Putamen (tissue), 1 donor: ENCODE data around the gene INO80E.

ENCODE experiments used
- DNase-seq: peaks from one replicate; pipeline ENCODE4 v3.0.0-alpha.2; 2016; ENCODE audit warnings: low spot score

INO80E gene

DNA sequence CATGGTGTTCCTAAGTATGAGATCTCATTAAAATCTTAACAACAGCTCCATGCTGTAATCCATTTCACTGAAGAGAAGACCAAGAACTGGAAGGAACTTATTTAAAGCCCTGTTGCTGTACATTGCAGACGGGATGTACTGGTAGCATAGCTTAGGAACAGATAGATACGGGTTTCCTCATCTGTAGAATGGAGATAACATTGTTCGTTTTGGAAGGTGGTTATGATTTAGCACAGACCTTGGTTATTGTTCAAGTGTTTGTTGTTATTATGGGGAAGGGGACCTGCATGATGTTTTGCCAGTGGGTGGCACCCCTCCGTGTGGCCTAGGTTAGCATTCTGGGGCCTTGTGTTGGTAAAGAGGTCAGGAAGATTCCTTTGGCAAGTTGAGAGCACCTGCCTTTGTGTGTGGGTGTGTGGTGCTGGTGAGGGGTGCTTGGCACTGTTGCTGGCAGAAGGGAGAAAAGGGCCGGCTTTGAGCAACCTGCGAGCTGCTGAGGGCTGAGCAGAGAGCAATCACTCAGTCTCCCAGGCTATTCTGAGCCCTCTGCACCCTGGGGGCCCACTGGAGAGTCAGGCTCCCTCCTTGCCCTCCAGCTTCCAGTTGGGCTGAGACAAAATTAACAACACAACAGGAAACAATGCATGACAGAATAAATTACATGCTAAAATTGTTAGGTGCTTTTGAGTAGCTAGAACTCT, 20.1 kb upstream of the INO80E start:
- no peak for DNase-seq

DNA sequence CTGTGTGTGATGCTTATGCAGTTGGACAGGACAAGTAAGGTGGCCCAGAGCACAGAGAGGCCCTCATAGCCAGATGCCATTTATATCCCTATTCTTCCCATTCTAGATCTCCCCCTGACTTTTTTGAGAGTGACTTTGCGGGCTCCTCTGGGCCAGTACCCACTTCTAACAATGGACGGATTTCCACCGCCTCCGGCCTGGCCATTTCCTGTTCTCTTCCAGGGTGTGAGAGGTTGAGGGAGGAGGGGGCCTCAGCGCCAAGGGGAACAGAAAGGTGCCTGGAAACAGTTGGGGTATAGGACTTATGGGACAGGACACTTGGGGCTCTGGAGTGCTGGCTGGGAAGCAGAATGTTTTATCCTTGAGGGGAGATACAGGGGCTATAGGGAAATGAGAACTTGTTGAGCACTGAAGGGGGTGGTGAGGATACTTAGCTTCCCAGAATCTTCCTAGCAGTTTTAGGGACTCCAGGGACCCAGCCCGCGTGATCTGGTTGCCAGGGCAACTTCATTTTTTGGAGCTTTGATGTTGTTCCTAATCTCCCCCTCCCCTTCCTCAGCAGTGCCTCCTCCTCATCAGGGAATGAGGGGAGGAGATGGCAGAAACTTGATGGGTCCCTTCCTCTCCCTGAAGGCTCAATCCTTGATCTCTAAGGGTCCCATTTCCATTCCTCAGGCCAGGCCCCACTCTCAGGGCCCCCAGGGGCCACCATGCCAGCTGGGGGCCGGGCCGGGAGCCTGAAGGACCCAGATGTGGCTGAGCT, 18.8 kb upstream of the INO80E start:
- DNase-seq, result no peak

DNA sequence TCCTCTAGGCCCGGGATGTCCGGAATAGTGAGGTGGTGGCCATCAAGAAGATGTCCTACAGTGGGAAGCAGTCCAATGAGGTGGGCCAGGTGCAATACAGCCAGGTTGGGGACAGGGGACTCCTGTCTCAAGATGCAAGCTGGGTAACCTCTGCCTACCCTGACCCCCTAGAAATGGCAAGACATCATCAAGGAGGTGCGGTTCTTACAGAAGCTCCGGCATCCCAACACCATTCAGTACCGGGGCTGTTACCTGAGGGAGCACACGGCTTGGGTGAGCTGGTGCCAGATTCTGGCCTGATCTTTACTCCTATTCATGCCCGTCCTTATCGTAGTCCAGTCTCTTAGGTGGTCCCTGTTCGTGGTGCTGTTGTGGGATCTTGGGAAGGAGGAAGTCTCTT, 18.0 kb upstream of the INO80E start:
- no peak for DNase-seq

DNA sequence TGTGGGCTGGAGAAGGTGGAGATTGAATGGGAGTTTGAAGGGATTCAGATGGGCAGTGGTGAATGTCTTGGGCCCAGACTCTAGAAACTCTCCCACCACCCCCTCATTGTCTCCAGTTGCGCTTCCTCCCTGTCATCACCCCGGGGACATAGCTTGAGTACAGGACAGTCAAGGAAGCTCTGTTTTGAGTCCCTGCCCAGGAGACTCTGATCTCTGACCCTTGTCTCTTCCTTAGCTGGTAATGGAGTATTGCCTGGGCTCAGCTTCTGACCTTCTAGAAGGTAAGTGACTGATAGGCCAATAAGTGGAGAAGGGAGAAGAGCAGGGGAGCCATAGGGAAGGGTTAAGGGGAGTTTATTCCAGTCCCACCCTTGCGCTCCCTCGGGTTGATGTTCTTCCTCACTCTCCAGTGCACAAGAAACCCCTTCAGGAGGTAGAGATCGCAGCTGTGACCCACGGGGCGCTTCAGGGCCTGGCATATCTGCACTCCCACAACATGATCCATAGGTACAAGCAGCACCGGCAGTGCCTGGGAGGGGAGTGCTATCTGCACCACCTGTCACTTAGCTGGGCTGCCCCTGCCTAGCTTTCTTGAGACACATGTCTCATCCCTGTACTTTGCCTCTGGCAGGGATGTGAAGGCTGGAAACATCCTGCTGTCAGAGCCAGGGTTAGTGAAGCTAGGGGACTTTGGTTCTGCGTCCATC, 17.3 kb upstream of the INO80E start:
- DNase-seq, result no peak

DNA sequence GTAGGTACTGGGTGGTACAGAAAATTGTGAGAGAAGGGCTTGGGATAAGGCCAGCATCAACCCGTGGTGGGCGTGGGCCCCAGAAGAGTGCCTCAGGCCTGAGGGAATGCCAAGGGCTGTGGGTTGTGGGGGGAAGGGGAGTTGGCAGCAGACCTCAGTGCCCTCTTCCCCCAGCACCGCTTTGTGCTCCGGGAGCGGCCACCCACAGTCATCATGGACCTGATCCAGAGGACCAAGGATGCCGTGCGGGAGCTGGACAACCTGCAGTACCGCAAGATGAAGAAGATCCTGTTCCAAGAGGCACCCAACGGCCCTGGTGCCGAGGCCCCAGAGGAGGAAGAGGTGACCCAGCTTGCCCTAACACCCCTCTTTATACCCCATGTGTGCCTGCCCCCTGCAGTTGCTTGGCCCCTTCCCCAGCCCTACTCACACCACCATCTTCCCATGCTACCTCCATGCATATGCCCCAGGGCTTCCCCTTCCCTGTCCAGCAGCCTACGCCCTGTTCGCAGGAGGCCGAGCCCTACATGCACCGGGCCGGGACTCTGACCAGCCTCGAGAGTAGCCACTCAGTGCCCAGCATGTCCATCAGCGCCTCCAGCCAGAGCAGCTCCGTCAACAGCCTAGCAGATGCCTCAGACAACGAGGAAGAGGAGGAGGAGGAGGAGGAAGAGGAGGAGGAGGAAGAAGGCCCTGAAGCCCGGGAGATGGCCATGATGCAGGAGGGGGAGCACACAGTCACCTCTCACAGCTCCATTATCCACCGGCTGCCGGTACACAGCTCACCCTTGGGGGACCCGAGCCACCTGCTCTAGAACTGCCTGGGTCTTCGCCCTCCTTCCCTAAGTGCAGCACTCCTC, 13.3 kb upstream of the INO80E start:
- no peak for DNase-seq

DNA sequence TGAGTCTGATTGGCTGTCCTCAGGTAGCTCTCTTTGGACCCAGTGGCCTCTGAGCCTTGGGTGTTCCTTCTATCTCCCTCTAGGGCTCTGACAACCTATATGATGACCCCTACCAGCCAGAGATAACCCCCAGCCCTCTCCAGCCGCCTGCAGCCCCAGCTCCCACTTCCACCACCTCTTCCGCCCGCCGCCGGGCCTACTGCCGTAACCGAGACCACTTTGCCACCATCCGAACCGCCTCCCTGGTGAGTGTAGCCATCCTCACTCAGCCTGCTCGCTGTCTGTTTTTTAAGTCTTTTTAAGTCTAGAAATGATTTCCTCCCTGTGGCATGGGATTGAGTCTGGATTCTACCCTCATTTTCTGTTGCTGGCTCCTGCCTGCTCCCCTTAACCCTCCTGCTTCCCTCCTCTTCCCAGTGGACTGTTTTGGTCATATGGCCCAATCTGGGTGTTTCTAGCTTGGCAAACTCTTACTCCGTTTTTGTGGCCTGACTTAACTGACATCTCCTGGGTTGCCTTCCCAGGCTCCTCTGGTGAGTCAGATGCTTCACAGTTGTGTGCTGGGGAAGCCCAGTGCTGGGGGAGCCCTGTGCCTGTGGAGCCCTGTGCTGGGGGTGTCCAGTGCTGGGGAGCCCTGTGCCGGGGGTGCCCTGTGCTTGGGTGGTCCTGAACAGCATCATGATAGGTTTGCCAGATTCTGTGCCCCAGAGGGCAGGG, 12.5 kb upstream of the INO80E start:
- DNase-seq, result no peak

DNA sequence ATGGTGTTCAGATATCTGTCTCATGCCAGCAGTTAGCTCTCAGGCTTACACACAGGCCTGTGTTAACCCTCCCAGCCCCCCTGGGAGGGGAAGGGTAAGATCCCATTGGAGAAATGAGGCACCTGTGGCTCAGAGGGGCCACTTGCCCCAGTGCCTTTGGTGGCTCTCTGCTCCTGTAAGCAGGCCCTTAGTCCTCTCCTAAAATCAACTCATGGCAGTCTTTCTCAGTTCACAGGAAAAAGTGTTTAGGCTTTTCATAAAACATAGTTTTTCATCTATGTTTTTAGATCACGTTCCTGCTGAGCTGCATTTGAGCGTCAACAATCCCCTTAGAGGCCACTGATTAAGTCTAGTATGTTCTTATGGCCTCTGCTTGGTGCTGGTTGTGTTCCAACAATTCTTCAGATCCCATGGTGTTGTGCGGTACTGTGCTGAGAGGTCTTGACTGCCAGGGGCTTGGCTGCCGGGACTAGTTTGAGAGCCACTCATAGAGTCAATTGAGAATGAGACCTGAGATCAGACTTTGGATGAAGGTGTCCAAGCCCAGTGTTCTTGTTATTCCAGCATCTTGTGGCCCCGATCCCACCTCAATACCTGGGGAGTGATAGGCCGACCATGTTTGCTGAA, 11.8 kb upstream of the INO80E start:
- no peak for DNase-seq

DNA sequence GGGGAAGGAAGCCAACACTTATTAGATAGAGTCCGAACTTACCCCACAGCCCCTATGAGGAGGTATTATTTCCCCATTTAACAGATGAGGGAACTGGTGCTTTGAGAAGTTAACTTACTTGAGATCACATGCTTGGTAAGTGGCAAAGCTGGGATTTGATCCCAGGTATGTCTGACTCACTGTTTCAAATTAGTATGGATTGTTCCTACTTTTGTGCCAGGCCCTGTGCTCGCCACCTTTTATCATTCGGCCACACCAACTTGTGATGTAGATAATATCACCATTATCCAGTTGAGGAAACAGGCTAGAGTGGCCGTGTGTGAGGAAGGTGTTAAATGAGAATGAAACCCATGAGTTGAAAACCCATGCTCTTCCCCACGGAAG, 11.3 kb upstream of the INO80E start:
- DNase-seq, result no peak

DNA sequence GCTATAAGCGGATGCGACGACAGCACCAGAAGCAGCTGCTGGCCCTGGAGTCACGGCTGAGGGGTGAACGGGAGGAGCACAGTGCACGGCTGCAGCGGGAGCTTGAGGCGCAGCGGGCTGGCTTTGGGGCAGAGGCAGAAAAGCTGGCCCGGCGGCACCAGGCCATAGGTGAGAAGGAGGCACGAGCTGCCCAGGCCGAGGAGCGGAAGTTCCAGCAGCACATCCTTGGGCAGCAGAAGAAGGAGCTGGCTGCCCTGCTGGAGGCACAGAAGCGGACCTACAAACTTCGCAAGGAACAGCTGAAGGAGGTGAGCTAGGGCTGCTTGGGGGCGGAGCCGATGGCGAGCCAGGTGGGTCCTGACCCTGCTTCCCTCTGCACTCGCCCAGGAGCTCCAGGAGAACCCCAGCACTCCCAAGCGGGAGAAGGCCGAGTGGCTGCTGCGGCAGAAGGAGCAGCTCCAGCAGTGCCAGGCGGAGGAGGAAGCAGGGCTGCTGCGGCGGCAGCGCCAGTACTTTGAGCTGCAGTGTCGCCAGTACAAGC, 10.7 kb upstream of the INO80E start:
- DNase-seq, result no peak

DNA sequence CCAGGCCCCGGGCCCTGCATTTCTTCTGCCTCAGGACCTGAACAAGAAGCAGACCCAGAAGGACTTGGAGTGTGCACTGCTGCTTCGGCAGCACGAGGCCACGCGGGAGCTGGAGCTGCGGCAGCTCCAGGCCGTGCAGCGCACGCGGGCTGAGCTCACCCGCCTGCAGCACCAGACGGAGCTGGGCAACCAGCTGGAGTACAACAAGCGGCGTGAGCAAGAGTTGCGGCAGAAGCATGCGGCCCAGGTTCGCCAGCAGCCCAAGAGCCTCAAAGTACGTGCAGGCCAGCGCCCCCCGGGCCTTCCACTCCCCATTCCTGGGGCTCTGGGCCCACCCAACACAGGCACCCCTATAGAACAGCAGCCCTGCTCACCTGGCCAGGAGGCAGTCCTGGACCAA, 9.8 kb upstream of the INO80E start:
- DNase-seq, result no peak

DNA sequence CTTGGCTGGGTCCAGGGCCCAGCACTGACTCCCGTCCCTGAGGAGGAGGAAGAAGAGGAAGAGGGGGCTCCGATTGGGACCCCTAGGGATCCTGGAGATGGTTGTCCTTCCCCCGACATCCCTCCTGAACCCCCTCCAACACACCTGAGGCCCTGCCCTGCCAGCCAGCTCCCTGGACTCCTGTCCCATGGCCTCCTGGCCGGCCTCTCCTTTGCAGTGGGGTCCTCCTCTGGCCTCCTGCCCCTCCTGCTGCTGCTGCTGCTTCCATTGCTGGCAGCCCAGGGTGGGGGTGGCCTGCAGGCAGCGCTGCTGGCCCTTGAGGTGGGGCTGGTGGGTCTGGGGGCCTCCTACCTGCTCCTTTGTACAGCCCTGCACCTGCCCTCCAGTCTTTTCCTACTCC, 9.1 kb upstream of the INO80E start:
- DNase-seq, result no peak

DNA sequence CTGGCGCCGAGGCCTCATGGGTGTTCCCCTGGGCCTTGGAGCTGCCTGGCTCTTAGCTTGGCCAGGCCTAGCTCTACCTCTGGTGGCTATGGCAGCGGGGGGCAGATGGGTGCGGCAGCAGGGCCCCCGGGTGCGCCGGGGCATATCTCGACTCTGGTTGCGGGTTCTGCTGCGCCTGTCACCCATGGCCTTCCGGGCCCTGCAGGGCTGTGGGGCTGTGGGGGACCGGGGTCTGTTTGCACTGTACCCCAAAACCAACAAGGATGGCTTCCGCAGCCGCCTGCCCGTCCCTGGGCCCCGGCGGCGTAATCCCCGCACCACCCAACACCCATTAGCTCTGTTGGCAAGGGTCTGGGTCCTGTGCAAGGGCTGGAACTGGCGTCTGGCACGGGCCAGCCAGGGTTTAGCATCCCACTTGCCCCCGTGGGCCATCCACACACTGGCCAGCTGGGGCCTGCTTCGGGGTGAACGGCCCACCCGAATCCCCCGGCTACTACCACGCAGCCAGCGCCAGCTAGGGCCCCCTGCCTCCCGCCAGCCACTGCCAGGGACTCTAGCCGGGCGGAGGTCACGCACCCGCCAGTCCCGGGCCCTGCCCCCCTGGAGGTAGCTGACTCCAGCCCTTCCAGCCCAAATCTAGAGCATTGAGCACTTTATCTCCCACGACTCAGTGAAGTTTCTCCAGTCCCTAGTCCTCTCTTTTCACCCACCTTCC, 8.5 kb upstream of the INO80E start:
- no peak for DNase-seq

DNA sequence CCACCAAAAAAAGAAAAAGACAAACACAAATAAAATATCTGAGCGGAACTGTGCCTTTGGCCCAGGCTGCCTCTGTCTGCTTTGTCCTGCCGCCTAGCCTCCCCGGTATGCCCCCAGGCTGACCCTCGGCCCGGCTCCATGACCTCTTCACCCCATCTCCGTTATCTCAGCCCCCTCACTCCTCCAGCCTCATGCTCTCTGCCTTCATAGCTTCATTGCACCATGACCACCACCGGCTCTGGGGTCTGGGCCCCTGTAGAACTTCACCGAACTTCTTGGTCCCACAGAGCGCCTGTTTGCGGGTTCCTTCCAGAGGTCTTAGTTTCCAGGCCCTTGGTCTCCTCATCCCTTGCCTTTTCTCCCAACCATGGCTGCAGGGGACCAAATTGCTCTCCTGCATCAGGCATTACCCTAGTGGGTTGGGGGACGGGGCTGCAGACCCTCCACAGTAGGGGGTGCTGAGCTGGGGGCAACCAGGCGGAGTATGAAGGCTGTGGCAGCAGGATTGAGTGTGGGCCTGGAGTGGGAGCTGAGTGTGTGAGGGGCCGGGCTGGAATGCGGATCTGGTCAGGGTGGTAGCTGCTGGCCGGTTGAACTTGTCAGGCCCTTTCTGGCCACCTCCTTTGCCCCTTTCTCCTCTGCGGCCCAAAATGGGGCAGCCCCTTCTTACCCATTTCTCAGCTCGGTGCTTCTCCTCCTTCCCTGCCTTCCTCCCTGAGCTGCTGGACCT, 7.5 kb upstream of the INO80E start:
- DNase-seq, result no peak

DNA sequence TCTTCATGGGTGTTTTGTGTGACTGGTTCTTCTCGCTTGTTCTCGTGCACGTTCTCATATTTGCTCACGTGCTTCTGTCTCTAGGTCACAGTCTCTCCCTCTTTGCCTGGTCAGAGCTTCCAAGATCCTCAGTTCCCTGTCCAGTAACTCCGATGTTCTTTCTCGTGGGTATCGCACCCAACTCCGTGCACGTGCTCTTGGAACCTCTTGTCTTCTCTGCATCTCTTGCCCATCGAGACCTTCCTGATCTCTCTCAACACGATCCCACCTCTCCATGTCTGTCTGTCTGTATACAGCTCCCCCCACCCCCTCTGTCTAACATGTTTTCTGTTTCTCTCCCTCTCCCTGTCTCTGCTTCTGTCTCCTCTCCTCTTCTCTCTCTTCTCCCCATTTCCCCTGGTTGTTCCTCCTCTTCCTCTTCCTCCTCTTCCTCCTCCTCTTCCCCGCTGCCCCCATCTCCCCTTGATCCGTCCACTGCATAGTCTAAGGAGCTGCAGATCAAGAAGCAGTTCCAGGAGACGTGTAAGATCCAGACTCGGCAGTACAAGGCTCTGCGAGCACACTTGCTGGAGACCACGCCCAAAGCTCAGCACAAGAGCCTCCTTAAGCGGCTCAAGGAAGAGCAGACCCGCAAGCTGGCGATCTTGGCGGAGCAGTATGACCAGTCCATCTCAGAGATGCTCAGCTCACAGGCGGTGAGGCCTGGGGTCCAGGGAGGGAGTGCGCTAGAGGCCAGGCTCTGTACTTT, 6.8 kb upstream of the INO80E start:
- no peak for DNase-seq

DNA sequence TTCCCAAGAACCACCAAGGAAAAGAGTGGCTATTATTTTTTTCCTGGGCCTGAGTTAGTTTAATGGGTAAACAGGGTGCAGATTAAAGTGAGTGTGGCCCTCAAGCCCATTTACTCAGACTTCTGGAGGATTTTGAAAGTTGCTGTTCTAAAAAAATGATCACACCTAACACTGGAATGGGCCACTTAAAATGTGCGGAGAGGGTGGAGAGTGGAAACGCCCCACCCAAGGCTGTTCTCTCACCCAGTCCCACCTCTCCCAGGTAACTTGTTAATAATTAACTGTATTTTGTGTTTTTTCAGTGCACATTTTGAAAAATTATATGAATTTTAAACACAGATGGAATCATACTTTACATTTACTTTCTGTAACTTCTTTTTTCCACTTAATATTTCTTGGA, 6.0 kb upstream of the INO80E start:
- no peak for DNase-seq

DNA sequence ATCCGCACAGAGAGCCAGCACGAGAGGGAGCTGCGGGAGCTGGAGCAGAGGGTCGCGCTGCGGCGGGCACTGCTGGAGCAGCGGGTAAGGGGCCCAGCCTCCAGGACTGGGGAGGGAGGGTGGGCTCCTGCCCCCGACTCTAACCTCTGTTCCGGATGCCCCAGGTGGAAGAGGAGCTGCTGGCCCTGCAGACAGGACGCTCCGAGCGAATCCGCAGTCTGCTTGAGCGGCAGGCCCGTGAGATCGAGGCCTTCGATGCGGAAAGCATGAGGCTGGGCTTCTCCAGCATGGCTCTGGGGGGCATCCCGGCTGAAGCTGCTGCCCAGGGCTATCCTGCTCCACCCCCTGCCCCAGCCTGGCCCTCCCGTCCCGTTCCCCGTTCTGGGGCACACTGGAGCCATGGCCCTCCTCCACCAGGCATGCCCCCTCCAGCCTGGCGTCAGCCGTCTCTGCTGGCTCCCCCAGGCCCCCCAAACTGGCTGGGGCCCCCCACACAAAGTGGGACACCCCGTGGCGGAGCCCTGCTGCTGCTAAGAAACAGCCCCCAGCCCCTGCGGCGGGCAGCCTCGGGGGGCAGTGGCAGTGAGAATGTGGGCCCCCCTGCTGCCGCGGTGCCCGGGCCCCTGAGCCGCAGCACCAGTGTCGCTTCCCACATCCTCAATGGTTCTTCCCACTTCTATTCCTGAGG, 5.0 kb upstream of the INO80E start:
- no peak for DNase-seq

DNA sequence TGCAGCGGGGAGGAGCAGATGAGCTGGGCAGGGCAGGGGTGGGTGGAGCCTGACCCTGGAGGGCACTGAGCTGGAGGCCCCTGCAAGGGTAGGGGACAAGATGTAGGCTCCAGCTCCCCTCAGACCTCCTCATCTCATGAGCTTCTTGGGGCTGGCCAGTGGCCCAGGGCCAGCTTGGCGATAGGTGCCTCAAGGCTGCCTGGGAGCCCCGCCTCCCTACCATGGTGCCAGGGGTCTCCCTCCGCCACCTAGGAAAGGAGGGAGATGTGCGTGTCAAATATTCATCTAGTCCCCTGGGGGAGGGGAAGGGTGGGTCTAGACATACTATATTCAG, 4.5 kb upstream of the INO80E start:
- no peak for DNase-seq

DNA sequence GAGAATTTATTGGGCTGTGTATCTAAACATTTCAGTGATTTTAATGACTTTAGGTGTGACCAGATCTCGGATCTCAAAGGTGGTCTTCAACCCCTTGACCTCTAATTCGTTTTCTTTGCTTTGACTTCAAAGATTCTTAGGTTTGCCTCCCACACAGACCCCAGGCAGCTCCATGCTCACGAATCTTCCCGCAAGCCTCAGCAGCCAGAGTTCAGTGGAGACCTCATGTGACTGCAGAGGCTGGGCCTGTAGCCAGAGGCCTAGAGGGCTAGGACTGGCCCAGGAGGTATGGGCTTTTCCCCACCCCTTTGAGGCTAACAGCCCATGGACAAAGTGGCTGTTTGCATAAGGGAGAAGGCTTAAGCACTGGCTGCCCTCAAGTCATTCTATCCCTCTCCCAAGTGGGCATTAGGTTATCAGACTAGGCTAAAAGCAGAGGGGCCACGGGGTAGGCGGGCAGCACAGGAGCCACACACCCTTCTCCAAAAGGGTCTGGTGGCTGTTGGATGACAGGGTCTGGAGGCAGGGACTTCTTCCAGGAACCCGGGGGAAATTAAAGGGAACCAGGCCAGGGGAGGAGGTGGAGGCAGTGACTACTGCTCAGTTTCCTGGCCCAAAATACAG, 3.6 kb upstream of the INO80E start:
- no peak for DNase-seq
